WTC11 (cell line): Measurements from ENCODE around the gene ERVMER34-1. TPM values are rescaled to one million over a fixed set of nuclear protein-coding genes. Genes with fewer than 3 reads are reported as not detected.

ENCODE experiments used
- ATAC-seq: fragments of 200-7000 bp; cut with Tn5 transposase; 2 replicates; pipeline ENCODE4 v1.10.0; 2021; ENCODE audit warnings: mild to moderate bottlenecking, moderate library complexity
- CTCF ChIA-PET: fragments of 300-600 bp; sonication (Branson Sonifier 250); formaldehyde crosslinking; loops from one replicate; lab custom pipeline; 2021; ENCODE audit warnings: antibody characterized with exemption; lab: Charles Lee
- POLR2A ChIA-PET: fragments of 350-600 bp; sonication (Branson Sonifier 250); formaldehyde crosslinking; loops from one replicate; lab custom pipeline; 2021; ENCODE audit warnings: antibody characterized with exemption; lab: Charles Lee
- DNase-seq: peaks from one replicate; pipeline ENCODE4 v3.0.0; 2021; ENCODE audit warnings: low spot score
- H3K27ac Mint-ChIP-seq: 2 replicates; pipeline ENCODE4 v1.8.0; 2021; ENCODE audit warnings: mixed read lengths
- H3K27me3 Mint-ChIP-seq: 2 replicates; pipeline ENCODE4 v1.8.0; 2021; ENCODE audit warnings: low read depth, mild to moderate bottlenecking, moderate library complexity, mixed read lengths
- H3K36me3 Mint-ChIP-seq: 2 replicates; pipeline ENCODE4 v1.8.0; 2021; ENCODE audit warnings: mixed read lengths
- H3K4me1 Mint-ChIP-seq: 2 replicates; pipeline ENCODE4 v1.8.0; 2022; ENCODE audit warnings: mixed read lengths
- H3K4me3 Mint-ChIP-seq: 2 replicates; pipeline ENCODE4 v1.8.0; 2021; ENCODE audit warnings: mild to moderate bottlenecking, moderate library complexity, mixed read lengths
- H3K9me3 Mint-ChIP-seq: 2 replicates; pipeline ENCODE4 v1.8.0; 2021; ENCODE audit warnings: mixed read lengths
- ATF1 ChIP-seq: sonication (generic); formaldehyde crosslinking; IDR thresholded peaks from 2 replicates; pipeline ENCODE4 v1.8.1; 2023; ENCODE audit warnings: mild to moderate bottlenecking, moderate library complexity, missing genetic modification reagents
- GABPB1 ChIP-seq: sonication (generic); formaldehyde crosslinking; IDR thresholded peaks from 2 replicates; pipeline ENCODE4 v1.8.1; 2023; ENCODE audit warnings: mild to moderate bottlenecking, missing genetic modification reagents
- MYBL2 ChIP-seq: sonication (generic); formaldehyde crosslinking; IDR thresholded peaks from 2 replicates; pipeline ENCODE4 v1.8.1; 2023; ENCODE audit warnings: mild to moderate bottlenecking, moderate library complexity, missing genetic modification reagents
- RORB ChIP-seq: fragments of 250-450 bp; sonication (Bioruptor Pico); IDR thresholded peaks from 2 replicates; pipeline ENCODE4 v1.9.0; 2021; ENCODE audit warnings: mild to moderate bottlenecking
- TCF7 ChIP-seq: sonication (generic); formaldehyde crosslinking; IDR thresholded peaks from 2 replicates; pipeline ENCODE4 v1.8.0; 2022; ENCODE audit warnings: mild to moderate bottlenecking, low read depth, missing genetic modification reagents, moderate library complexity
- ZNF219 ChIP-seq: sonication (generic); formaldehyde crosslinking; IDR thresholded peaks from 2 replicates; pipeline ENCODE4 v1.8.0; 2023; ENCODE audit warnings: missing genetic modification reagents, mild to moderate bottlenecking, borderline replicate concordance
- ZNF396 ChIP-seq: fragments of 250-450 bp; sonication (Bioruptor Pico); IDR thresholded peaks from 2 replicates; pipeline ENCODE4 v1.8.0; 2021; ENCODE audit warnings: mild to moderate bottlenecking, moderate library complexity, borderline replicate concordance
- microRNA-seq: library from miRNA; unstranded; fragments of <30 nt; microRNA quantifications from one replicate; pipeline ENCODE4 v1.2.0, GENCODE V29; 2022; ENCODE audit warnings: borderline number of aligned reads
- total RNA-seq: library from RNA; stranded (reverse); gene quantifications from 3 replicates; pipeline ENCODE4 v1.2.3, GENCODE V29; 2021
- TF ChIP-seq, protein P1 (sequence below): sonication (generic); formaldehyde crosslinking; IDR thresholded peaks from 2 replicates; pipeline ENCODE4 v1.8.0; 2022; ENCODE audit warnings: mild to moderate bottlenecking, missing genetic modification reagents
- TF ChIP-seq, protein P2 (sequence below): sonication (generic); formaldehyde crosslinking; conservative IDR thresholded peaks from 2 replicates; pipeline ENCODE4 v1.8.1; 2023; ENCODE audit warnings: mild to moderate bottlenecking, low read depth, missing genetic modification reagents, moderate library complexity
- TF ChIP-seq, protein P3 (sequence below): sonication (generic); formaldehyde crosslinking; IDR thresholded peaks from 2 replicates; pipeline ENCODE4 v1.8.0; 2022; ENCODE audit warnings: mild to moderate bottlenecking, missing genetic modification reagents
- TF ChIP-seq, protein P4 (sequence below): fragments of 250-450 bp; sonication (Bioruptor Pico); IDR thresholded peaks from 2 replicates; pipeline ENCODE4 v1.9.0; 2021; ENCODE audit warnings: moderate library complexity, mild to moderate bottlenecking, inconsistent platforms, borderline replicate concordance

ERVMER34-1 gene
- total RNA-seq, 1 experiment from 2014 or later = 14.6 TPM

DNA sequence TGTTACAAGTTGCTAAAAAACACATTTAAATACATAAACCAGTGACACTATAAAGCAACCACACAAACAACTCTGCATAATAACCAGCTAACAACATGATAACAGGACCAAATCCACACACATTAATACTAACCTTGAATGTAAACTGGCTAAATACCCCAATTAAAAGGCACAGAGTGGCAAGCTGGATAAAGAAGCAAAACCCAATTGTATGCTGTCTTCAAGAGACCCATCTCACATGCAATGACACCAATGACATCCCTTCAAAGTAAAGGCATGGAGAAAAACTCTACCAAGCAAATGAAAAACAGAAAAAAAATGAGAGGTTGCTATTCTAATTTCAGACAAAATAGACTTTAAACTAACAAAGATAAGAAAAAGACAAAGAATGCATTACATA lies 57.7 kb downstream of the ERVMER34-1 start:
- peaks cover 11% of the 10 kb centered on the region for H3K4me1 Mint-ChIP-seq
- no peak overlapping the region for H3K4me3 Mint-ChIP-seq

More for the DNA sequence above, 57.7 kb downstream of the ERVMER34-1 start:
- peaks cover 20% of the 10 kb centered on the region for H3K36me3 Mint-ChIP-seq
- peaks cover 34% of the 10 kb centered on the region for H3K9me3 Mint-ChIP-seq
- POLR2A ChIA-PET = no interaction called here
- no peak for ATAC-seq
- CTCF ChIA-PET = no interaction called here
- H3K27ac Mint-ChIP-seq = no peak overlapping the region
- TF ChIP-seq TCF7 (CRISPR knock-in tag) (no peak), ZNF219 (CRISPR knock-in tag) (no peak), ATF1 (no peak), ZNF396 (no peak), MYBL2 (CRISPR knock-in tag) (no peak), RORB (no peak), GABPB1 (CRISPR knock-in tag) (no peak)
- TF ChIP-seq, protein P1, sequence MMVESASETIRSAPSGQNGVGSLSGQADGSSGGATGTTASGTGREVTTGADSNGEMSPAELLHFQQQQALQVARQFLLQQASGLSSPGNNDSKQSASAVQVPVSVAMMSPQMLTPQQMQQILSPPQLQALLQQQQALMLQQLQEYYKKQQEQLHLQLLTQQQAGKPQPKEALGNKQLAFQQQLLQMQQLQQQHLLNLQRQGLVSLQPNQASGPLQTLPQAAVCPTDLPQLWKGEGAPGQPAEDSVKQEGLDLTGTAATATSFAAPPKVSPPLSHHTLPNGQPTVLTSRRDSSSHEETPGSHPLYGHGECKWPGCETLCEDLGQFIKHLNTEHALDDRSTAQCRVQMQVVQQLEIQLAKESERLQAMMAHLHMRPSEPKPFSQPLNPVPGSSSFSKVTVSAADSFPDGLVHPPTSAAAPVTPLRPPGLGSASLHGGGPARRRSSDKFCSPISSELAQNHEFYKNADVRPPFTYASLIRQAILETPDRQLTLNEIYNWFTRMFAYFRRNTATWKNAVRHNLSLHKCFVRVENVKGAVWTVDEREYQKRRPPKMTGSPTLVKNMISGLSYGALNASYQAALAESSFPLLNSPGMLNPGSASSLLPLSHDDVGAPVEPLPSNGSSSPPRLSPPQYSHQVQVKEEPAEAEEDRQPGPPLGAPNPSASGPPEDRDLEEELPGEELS (CRISPR knock-in tag) = no peak
- TF ChIP-seq, protein P2, sequence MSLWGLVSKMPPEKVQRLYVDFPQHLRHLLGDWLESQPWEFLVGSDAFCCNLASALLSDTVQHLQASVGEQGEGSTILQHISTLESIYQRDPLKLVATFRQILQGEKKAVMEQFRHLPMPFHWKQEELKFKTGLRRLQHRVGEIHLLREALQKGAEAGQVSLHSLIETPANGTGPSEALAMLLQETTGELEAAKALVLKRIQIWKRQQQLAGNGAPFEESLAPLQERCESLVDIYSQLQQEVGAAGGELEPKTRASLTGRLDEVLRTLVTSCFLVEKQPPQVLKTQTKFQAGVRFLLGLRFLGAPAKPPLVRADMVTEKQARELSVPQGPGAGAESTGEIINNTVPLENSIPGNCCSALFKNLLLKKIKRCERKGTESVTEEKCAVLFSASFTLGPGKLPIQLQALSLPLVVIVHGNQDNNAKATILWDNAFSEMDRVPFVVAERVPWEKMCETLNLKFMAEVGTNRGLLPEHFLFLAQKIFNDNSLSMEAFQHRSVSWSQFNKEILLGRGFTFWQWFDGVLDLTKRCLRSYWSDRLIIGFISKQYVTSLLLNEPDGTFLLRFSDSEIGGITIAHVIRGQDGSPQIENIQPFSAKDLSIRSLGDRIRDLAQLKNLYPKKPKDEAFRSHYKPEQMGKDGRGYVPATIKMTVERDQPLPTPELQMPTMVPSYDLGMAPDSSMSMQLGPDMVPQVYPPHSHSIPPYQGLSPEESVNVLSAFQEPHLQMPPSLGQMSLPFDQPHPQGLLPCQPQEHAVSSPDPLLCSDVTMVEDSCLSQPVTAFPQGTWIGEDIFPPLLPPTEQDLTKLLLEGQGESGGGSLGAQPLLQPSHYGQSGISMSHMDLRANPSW = no peak
- TF ChIP-seq, protein P3, sequence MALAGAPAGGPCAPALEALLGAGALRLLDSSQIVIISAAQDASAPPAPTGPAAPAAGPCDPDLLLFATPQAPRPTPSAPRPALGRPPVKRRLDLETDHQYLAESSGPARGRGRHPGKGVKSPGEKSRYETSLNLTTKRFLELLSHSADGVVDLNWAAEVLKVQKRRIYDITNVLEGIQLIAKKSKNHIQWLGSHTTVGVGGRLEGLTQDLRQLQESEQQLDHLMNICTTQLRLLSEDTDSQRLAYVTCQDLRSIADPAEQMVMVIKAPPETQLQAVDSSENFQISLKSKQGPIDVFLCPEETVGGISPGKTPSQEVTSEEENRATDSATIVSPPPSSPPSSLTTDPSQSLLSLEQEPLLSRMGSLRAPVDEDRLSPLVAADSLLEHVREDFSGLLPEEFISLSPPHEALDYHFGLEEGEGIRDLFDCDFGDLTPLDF (CRISPR knock-in tag) = no peak
- TF ChIP-seq, protein P4, sequence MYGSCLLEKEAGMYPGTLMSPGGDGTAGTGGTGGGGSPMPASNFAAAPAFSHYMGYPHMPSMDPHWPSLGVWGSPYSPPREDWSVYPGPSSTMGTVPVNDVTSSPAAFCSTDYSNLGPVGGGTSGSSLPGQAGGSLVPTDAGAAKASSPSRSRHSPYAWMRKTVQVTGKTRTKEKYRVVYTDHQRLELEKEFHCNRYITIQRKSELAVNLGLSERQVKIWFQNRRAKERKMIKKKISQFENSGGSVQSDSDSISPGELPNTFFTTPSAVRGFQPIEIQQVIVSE = no peak
- H3K27me3 Mint-ChIP-seq = peaks cover 6% of the 10 kb centered on the region
- no peak for DNase-seq

Small RNA genes lying within 50 kb of the gene (microRNA-seq; reads per million reads assigned to microRNA genes)
- 27.9 reads per million, percentile 44 among the genes with 10 or more reads in this experiment for gene MIR4449

Other genes with a start within 250 kb of the ERVMER34-1 start
- gene USP46, start 92.1 kb downstream of the ERVMER34-1 start, total RNA-seq = 48.1 to 54.1 TPM (median 49.5 TPM) in 3 replicates
- 58.5 to 71.9 TPM (median 69.9 TPM) in 3 replicates for gene RASL11B, start 110.9 kb upstream of the ERVMER34-1 start, total RNA-seq